ENCODE data around the gene ADAT2. TPM values are rescaled to one million over a fixed set of nuclear protein-coding genes. Genes with fewer than 3 reads are reported as not detected.

The ADAT2 gene
- total RNA-seq, 1 donor from 2014 or later: 9.1 TPM

DNA sequence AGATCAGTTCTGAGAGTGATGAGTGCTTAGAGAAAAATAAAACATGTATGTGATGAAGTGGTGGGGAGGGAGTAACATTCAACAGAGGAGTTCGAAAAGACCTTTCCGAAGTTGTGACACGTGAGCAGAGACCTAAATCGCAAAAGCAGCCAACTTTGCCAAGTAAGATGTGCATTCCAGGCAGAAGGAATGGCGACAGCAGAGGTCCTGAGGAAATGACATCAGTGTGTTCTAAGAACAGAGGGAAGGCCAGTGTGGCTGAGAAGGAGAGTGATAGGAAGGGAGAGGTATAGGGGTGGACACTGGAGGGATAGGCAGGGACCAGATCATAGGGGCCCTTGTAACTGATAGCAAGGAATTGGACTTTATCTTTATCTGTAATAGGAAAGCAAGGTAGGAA is 51.3 kb downstream of the ADAT2 start:
- DNase-seq (ENCODE audit: low read depth): no peak
- Histone ChIP-seq H3K36me3 (ENCODE audit: control insufficient read depth, insufficient read depth, low read length) (no peaks in the 10 kb centered on the region), H3K27me3 (ENCODE audit: control insufficient read depth, insufficient read depth, low read length) (no peaks in the 10 kb centered on the region), H3K4me3 (ENCODE audit: low read depth, low read length) (no peak overlapping the region)
- TF ChIP-seq, protein P1, sequence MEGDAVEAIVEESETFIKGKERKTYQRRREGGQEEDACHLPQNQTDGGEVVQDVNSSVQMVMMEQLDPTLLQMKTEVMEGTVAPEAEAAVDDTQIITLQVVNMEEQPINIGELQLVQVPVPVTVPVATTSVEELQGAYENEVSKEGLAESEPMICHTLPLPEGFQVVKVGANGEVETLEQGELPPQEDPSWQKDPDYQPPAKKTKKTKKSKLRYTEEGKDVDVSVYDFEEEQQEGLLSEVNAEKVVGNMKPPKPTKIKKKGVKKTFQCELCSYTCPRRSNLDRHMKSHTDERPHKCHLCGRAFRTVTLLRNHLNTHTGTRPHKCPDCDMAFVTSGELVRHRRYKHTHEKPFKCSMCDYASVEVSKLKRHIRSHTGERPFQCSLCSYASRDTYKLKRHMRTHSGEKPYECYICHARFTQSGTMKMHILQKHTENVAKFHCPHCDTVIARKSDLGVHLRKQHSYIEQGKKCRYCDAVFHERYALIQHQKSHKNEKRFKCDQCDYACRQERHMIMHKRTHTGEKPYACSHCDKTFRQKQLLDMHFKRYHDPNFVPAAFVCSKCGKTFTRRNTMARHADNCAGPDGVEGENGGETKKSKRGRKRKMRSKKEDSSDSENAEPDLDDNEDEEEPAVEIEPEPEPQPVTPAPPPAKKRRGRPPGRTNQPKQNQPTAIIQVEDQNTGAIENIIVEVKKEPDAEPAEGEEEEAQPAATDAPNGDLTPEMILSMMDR (IDR thresholded peaks at IDR 0.05; ENCODE audit: insufficient read depth, low read length, poor library complexity, severe bottlenecking): no peak

DNA sequence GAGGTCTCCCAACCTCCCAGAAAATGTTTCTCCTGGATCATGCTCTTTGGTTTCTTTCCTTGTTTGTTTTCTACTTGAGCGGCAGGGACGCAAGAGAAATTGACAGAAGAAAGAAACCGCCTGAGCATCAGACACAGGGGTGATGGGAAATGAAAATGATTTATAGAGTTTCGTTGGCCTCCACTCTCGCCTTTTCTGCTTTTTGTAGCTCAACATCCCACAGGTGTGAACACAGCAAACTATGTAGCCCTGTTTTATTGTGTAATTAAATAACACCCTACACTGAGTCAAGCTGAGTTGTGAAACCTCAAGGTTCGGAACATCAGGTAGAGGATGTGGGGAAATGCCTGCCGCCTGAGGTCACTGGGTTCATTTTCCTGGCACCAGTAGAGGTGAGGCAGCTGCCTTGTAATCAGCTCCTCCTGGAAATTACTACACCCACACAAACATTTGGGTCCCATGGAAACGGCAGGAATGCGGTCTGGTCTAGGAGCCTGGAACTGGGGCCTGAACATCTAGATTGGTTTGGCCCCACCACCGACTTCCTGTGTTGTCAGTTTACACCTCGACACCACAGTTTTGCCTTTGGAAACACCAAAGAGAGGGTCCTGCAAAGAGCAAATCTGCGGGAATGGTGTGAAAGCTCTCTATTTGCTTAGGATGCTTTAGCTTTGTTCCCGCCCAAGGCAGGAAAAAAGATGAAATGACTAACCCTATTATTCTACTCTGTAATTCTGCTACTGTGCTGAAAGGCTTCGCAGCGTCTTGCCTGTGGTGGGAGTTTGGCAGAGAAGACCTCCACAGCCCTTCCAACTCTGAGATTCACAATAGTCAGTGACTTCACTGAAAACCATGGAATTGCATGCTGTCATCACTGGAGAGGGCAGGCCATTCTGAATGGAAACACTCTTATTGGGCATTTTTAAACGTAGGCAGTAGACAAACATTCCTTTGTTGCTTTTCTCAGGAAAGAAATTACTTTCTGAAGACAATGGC is 53.0 kb downstream of the ADAT2 start:
- Histone ChIP-seq H3K27me3 (ENCODE audit: control insufficient read depth, insufficient read depth, low read length) (no peaks in the 10 kb centered on the region), H3K36me3 (ENCODE audit: control insufficient read depth, insufficient read depth, low read length) (no peaks in the 10 kb centered on the region), H3K4me3 (ENCODE audit: low read depth, low read length) (no peak overlapping the region)
- DNase-seq (ENCODE audit: low read depth): peak; percentile 97
- TF ChIP-seq, protein P1 (IDR thresholded peaks at IDR 0.05; ENCODE audit: insufficient read depth, low read length, poor library complexity, severe bottlenecking): no peak

DNA sequence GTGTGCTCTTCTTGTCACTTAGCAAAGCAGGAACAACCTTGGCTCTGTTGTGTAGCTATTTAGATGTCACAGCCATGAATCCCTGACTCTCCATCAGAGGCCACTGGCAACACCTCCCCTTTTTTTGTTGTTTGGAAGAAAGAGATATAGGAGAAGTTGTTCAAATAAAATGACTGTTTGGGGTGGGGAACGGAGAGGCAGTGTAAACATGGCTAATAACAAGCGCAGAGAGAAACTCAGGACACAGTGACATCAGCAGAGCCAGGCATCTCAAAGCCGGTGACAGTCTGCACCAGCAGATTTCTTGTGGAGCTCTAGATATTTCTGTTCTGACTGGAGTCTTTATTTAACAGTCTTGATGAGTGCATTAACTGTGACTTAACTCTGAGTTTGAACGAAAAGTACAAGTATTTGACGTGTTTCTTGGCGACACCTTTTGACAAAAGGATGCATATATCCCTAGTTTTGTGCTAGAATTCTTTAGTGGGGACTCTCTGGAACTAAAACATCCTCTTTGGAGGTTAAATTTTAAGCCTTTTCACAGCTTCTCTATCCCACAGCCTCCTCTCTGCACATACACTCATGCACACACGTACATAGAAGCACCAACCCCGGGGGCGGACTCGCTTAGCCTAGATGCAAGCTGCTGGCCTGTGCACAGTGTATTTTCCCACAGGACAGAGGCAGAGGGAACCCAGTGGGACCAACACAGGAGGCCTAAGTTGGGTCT is 53.8 kb downstream of the ADAT2 start:
- TF ChIP-seq, protein P1 (IDR thresholded peaks at IDR 0.05; ENCODE audit: insufficient read depth, low read length, poor library complexity, severe bottlenecking): no peak
- H3K36me3 ChIP-seq (ENCODE audit: control insufficient read depth, insufficient read depth, low read length): no peaks in the 10 kb centered on the region
- H3K27me3 ChIP-seq (ENCODE audit: control insufficient read depth, insufficient read depth, low read length): no peaks in the 10 kb centered on the region
- DNase-seq (ENCODE audit: low read depth): no peak
- H3K4me3 ChIP-seq (ENCODE audit: low read depth, low read length): no peak overlapping the region

DNA sequence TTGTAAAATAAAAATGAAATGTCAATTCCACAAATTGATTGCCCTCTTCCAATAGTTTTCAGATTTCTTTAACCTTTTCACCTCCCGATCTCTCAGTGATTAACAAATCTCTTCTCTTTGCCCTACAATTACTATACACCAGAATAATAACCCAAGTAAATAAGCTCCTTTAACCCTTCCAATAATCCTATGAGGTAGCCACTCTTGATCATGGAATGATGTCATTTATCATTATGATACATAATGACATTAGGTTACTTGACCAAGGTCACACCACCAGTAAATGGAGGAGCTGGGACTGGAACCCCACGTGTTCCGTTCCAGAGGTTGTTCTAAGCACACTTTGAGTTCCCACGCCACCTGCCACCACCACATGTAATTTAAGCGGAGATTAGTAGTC is 54.8 kb downstream of the ADAT2 start:
- DNase-seq (ENCODE audit: low read depth): no peak
- TF ChIP-seq, protein P1 (IDR thresholded peaks at IDR 0.05; ENCODE audit: insufficient read depth, low read length, poor library complexity, severe bottlenecking): no peak
- H3K27me3 ChIP-seq (ENCODE audit: control insufficient read depth, insufficient read depth, low read length): no peaks in the 10 kb centered on the region
- no peak overlapping the region for H3K4me3 ChIP-seq (ENCODE audit: low read depth, low read length)
- no peaks in the 10 kb centered on the region for H3K36me3 ChIP-seq (ENCODE audit: control insufficient read depth, insufficient read depth, low read length)

DNA sequence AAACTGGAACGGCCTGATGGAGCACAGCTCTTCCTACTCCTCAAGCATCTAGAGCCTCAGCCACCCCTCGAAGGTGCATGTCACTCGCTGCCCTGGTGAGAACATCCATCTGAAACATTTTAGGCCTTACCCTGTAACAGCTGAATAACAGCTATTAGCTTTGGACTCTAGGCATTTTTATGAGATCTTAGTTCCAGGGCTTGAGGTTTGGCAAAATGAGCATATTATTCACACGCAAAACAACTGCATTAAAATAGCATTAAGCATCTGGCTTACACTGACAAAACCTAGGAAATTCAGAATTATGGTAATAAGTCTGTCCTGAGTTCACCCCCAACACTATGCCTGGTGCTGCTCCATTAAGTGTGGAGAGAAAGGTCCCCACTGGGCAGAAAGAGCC is 56.1 kb downstream of the ADAT2 start:
- DNase-seq (ENCODE audit: low read depth): no peak
- TF ChIP-seq, protein P1 (IDR thresholded peaks at IDR 0.05; ENCODE audit: insufficient read depth, low read length, poor library complexity, severe bottlenecking): no peak
- H3K27me3 ChIP-seq (ENCODE audit: control insufficient read depth, insufficient read depth, low read length): no peaks in the 10 kb centered on the region
- H3K36me3 ChIP-seq (ENCODE audit: control insufficient read depth, insufficient read depth, low read length): no peaks in the 10 kb centered on the region
- H3K4me3 ChIP-seq (ENCODE audit: low read depth, low read length): no peak overlapping the region
